ENCODE data around the gene ZBTB9.

The ZBTB9 gene

DNA sequence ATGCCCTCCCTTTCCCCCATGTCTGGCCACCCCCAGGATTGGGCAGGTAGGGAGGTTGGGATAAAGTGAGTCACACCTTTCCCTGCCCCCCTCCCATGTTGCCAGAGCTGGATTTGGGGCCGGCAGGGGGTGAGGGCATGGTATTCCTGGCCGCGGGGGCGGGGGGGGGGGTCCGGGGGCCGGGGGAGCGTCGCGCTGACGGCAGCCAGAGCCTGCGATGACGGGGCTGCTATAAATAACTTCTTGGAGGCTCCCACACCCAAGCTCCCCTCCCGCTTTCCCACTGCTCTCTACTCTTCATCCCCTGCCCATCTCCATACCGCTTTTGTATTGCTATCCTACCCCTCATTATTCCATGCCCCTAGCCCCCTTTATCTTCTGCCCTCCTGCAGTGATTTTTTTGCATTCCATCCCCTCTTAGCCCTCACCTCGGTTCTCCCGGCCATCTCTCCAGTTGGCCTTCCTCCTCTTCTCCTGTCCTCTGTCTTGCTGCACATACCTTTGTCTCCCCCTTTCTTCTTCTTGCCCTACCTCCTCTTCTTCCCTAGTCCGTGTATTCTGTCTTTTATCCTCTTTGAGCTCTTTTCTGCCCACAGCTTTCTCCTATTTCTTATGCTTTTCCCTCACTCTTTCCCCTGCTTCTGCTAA is 20.7 kb upstream of the ZBTB9 start:
- DNase-seq, result no peak

DNA sequence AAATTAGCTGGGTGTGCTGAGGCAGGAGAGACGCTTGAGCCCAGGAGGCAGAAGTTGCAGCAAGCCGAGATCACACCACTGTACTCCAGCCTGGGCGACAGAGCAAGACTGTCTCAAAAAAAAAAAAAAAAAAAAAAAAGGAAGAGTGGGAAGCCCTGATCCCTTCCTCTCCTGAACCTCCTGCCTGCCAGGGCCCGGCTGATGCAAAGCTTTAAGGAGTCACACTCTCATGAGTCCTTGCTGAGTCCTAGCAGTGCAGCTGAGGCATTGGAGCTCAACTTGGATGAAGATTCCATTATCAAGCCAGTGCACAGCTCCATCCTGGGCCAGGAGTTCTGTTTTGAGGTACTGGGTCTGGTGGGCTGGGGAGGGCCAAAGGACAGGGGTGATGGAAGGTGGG is 19.4 kb upstream of the ZBTB9 start:
- DNase-seq, result no peak

DNA sequence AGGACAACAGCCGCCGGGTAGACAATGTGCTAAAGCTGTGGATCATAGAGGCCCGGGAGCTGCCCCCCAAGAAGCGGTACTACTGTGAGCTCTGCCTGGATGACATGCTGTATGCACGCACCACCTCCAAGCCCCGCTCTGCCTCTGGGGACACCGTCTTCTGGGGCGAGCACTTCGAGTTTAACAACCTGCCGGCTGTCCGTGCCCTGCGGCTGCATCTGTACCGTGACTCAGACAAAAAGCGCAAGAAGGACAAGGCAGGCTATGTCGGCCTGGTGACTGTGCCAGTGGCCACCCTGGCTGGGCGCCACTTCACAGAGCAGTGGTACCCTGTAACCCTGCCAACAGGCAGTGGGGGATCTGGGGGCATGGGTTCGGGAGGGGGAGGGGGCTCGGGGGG is 16.7 kb upstream of the ZBTB9 start:
- no peak for DNase-seq

DNA sequence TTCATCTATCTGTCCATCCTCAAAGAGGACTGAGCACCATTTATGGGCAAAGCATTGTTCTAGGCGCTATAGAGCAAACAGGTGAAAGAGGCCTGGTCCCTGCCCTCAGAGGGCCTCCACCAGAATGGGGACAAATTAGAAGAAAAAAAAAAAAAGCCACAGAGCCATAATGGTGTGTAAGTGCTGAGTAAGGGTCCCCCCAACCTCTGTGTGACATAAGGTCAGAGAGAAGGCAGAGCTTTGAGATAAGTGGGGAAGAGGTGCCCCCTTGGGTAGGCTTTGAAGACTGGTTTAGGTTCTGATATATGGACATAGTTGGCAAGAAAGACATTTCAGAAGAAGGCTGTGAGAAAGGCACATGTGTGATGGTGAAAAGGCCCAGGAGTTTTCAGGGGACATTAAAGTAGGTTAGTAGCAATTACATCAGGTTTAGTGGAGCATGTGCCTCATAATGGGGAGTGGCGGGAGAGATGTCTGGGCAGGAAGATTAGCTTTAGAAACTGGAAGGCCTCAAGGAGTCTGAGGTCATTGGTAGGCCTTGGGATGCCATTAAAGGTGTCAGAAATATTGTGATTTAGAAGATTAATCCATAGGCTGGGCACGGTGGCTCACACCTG is 15.3 kb upstream of the ZBTB9 start:
- no peak for DNase-seq

DNA sequence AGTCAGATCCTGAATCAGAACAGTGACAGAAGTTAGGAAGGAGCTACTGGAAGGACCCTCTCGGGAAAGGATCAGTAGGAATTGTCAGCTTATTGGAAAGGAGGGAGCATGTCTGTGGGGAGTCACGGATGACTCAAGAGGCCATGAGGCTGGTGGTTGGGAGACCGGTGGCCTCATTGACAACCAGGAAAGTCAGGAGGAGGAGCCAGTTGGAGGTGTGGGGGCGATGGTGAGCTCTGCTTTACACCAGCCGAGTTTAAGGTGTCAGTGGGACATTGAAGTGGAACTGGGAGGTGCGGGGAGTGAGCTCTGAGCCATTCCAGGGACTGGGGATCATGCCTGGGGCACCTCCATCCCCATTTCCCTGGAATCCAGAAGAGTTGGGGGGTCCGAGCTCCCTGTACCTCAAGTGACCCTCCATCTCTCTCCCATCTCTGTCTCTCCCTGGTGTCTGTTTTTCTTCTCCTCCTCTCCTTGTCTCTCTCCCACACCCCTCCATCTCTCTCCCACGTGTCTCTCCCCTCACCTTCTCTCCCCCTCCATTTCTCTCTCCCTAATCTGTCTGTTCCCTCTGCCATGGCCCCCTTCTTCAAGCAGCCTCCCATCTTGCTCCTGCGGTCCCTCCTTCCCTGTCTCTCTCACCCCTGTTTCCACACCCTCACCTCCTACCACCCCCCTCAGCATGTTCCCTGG is 14.3 kb upstream of the ZBTB9 start:
- no peak for DNase-seq

DNA sequence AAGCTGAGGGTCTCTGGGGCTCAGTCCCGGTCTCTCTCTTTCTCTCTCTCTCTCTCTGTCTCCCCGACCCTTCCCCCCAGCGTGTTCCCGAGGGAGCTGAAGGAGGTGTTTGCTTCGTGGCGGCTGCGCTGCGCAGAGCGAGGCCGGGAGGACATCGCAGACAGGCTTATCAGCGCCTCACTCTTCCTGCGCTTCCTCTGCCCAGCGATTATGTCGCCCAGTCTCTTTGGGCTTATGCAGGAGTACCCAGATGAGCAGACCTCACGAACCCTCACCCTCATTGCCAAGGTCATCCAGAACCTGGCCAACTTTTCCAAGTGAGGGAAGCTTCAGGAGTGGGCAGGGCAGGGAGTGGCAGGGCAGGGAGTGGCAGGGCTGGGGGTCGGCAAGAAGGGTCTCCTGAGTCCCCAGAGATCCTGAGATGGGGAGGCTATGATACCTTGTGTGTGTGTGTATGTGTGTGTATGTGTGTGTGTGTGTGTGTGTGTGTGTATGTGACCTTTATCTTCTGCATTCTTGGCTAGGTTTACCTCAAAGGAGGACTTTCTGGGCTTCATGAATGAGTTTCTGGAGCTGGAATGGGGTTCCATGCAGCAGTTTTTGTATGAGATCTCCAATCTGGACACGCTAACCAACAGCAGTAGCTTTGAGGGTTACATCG is 13.6 kb upstream of the ZBTB9 start:
- no peak for DNase-seq

DNA sequence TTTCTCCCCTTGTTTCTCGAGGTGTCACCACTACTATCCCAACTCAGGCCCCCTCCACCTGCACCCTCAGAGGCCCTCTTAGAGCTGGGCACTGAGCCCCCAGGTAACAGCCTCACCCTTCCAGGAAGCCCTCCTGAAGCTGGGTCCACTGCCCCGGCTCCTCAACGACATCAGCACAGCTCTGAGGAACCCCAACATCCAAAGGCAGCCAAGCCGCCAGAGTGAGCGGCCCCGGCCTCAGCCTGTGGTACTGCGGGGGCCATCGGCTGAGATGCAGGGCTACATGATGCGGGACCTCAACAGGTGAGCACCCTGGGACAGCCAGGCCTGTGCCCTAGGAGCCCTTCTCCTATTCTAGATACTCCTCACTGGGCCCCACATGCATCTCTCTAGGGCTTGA is 12.9 kb upstream of the ZBTB9 start:
- DNase-seq, result no peak

DNA sequence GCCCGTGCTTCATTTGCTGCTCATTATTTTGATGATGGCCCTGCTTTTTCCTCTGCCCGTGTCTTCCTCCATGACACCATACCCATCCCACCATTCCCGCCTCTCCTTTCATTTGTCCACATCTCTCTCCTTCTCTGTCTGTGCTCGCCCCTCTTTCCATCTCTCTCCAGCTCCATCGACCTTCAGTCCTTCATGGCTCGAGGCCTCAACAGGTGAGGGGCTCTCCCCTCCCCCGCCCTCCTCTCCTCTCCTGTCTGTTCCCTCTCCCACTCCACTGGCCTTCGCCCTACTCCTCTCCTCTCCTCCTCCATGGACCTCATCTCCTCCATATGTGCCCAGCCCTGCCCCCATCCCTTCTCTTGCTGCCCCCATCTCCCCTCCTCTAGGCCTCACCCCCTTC is 12.1 kb upstream of the ZBTB9 start:
- no peak for DNase-seq

DNA sequence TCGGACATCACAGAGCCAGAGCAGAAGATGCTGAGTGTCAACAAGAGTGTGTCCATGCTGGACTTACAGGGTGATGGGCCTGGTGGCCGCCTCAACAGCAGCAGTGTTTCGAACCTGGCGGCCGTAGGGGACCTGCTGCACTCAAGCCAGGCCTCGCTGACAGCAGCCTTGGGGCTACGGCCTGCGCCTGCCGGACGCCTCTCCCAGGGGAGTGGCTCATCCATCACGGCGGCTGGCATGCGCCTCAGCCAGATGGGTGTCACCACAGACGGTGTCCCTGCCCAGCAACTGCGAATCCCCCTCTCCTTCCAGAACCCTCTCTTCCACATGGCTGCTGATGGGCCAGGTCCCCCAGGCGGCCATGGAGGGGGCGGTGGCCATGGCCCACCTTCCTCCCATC is 11.4 kb upstream of the ZBTB9 start:
- no peak for DNase-seq

DNA sequence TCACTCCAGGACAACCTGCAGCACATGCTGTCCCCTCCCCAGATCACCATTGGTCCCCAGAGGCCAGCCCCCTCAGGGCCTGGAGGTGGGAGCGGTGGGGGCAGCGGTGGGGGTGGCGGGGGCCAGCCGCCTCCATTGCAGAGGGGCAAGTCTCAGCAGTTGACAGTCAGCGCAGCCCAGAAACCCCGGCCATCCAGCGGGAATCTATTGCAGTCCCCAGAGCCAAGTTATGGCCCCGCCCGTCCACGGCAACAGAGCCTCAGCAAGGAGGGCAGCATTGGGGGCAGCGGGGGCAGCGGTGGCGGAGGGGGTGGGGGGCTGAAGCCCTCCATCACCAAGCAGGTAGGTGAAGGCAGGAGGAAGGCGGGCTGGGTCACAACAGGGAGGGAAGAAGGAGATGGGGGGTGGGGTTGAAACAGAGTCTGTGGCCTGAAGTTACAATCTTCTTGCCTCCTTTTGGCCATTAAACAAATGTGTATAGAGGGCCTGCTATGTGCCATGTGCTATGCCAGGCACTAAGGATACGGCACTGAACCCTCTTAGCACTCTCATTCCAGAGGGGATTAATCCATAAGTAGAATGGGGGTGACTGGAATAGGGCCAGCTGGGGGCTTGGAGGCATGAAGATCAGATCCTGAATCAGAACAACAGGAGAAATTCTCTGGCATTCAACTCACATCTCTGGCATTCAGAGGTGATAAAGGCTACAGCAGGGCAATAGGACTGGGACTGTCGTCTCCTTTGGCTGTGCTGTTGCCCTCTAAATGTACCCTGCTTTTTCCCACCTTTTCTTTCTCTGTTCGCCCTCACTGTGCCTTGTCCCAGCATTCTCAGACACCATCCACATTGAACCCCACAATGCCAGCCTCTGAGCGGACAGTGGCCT is 10.5 kb upstream of the ZBTB9 start:
- no peak for DNase-seq

DNA sequence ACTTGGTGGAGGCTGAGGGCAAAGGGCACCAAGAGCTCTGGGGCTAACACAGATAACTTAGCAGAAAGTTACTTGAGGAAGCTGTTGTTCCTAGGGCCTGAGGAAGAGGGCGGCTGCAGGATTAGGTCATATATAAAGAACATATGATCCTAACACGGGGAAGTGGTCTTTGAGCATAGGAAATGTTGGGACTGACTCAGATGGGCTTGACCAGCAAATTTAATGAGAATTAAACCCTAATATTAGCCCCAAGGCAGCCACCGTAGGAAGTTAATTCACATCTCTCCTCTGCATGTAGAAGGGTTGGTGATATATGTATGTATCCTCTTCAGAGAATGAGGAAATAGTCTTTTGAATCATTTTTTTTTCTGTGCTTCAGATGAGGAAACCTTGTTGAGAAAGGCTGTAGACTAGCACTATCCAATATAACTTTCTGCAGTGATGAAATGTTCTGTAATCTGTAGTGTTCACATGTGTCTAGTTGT is 9.2 kb upstream of the ZBTB9 start:
- DNase-seq, result no peak

DNA sequence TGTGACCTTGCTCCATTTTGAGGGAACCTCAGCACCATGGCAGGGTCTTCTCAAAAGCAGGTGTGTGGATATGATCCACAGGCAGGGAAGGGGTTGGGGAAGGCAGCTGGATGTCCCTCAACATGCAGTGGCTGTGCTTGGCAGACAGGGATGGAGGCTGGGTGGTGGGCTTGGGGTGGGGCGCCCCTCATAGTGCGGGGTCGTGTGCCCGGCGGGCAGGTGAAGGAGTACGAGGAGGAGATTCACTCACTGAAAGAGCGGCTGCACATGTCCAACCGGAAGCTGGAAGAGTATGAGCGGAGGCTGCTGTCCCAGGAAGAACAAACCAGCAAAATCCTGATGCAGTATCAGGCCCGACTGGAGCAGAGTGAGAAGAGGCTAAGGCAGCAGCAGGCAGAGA is 8.0 kb upstream of the ZBTB9 start:
- no peak for DNase-seq

DNA sequence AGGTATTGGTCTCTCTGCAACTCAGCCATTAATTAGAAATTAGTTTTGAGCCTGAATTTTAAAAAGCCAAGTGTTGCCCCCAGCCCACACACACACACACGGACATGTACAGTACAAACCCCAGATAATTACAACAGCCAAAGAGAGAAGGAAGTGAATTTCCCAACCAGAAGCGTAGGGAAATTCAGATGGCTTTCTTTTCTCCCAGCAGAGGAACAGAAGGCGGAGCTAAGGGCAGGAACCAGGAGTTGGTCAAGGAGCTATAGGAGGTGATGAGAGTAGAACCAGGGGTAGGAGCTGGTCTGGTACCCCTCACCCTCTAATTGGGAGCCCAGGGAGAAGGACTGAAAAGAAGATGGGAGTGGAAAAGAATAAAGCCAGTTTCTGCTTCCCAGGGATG is 3.9 kb upstream of the ZBTB9 start:
- no peak for DNase-seq

DNA sequence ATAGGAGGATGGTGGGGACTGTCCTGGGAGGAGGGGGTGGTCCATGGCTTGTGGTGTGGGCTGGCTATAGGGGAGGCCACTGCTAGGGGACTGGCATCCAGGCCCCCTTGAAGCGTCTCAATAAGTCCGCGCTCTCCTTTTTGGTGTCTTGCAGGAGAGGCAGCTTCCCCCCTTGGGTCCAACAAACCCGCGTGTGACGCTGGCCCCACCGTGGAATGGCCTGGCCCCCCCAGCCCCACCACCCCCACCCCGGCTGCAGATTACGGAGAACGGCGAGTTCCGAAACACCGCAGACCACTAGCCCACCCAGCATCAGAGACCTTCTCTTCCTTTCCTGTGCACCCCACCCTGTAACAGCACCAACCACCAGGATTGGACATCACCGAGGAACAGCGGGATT is 2.8 kb upstream of the ZBTB9 start:
- DNase-seq, result no peak

DNA sequence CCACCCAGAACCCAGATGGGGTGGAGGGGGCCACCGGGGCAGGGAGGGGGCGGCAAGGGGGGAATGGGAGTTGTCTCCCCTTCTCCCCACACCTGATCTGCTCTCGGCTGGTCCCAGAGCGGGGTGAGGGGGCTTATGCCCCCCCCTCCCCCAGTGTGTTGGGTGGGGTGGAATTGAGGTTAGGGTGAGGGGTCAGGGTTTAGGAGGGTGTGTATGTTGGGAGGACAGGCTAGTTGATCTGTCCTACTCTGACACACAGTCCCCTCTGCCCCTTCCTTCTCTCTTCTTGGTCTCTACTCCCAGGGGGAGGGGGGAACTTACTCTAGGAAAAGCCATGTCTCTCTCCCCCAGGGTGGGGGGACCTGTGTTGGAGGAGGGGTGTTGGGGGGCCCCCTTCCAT is 1.9 kb upstream of the ZBTB9 start:
- DNase-seq, result no peak

DNA sequence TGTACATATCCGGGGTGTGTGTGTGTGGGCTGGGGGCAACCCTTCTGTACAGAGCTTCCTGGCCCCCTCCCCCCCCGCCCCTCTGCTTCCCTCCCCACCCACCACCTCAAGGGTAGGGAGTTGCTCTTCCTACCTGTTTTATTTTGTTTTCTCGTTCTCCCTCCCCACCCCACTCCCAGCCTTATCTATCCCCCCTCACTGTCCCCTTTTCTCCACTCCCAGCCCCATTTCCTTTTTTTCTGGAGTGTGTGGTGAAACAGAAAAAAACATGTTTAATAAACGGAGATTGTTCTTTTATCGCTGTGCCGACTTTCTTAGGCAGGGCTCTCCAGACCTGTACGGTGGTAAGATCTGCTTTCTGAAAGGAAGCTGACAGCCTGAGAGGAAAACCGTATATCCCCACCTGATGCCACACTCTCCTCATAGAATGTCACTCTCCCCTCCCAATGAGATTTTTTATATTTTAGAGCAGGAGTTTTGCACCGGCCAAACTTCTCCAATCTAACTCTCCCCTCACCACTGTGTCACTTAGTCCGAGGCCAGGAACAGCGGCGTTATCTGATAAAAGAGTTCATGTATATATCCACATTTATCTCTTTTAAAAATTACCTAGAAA is 875 bp upstream of the ZBTB9 start:
- peak; percentile 25 for DNase-seq

DNA sequence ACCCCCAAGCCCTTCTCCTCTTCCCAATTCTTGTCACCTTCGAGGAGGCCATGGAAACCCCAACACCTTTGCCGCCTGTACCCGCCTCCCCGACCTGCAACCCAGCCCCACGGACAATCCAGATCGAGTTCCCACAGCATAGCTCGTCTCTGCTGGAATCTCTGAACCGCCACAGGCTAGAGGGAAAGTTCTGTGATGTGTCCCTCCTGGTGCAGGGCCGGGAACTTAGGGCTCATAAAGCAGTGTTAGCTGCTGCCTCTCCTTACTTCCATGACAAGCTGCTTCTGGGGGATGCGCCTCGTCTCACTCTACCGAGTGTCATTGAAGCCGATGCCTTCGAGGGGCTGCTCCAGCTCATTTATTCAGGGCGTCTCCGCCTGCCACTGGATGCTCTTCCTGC is 675 bp downstream of the ZBTB9 start:
- DNase-seq, result no peak

DNA sequence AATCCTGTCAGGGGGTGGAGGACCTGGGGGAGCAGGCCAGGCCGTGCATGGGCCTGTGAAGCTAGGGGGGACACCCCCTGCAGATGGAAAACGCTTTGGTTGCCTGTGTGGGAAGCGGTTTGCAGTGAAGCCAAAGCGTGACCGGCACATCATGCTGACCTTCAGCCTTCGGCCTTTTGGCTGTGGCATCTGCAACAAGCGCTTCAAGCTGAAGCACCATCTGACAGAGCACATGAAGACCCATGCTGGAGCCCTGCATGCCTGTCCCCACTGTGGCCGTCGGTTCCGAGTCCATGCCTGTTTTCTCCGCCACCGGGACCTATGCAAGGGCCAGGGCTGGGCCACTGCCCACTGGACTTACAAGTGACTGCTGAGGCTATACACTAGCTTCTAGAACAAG is 1.8 kb downstream of the ZBTB9 start:
- DNase-seq, result no peak

DNA sequence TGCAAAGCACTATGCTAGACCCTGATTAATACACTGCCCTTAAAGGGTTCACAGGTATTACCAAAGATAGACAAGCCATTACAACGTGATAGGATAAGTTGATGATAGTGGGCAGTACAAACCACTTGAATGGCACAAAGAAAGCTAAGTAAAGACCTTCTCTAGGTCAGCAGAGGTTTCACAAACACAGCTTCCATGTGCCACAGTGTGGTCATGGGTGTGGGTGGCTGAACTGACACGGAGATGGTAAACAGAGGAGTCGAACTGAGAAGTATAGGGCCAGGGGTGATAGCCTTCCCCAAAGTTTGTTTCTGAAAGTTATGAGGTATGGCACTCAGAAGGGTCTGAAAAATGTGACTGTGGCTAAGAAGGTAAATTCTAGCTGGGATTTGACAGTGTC is 4.3 kb downstream of the ZBTB9 start:
- DNase-seq, result no peak

DNA sequence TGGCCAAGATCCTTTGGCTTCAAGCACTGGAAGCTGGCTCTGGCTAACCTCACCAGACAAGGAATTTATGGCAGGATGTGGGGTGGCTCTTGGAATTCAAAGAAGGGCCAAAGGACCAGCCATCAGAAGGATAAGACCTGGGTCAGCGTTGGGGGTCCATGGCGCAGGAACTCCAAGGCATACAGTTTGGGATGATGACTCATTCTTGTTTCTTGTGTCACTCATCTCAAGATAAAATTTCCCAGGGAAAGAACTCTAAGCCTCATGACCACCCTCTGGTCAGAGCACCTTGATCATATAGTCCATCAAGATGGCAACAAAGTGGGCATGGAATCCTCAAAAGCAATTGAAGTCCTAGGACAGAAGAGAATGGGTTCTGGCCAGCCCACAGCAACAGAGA is 4.8 kb downstream of the ZBTB9 start:
- no peak for DNase-seq

DNA sequence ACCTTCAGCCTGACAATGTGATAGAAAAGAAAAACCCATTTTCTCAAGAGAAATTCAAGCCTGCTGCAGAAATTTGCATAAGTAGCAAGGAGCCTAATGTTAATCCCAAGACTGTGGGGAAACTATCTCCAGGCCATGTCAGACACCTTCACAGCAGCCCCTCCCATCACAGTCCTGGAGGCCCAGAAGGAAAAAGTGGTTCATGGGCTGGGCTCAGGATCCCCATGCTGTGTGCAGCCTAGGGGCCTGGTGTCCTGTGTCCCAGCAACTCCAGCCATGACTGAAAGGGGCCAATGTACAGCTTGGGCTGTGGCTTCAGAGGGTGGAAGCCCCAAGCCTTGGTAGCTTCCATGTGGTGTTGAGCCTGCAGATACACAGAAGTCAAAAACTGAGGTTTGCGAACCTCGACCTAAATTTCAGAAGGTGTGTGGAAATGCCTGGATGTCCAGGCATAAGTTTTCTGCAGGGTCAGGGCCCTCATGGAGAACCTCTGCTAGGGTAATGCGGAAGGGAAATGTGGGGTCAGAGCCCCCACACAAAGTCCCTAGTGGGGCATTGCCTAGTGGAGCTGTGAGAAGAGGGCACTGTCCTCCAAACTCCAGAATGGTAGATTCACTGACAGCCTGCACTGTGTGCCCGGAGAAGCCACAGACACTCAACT is 11.8 kb downstream of the ZBTB9 start:
- no peak for DNase-seq

DNA sequence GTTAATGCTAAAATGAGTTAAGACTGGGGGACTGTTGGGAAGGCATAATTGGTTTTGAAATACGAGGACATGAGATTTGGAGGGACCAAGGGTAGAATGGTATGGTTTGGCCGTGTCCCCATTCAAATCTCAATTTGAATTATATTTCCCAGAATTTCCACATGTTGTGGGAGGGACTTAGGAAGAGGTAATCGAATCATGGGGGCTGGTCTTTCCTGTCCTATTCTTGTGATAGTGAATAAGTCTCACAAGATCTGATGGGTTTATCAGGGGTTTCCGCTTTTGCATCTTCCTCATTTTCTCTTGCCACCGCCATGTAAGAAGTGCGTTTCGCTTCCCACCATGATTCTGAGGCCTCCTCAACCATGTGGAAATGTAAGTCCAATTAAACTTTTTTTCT is 12.7 kb downstream of the ZBTB9 start:
- no peak for DNase-seq

All from hematopoietic multipotent progenitor cell treated with erythropoietin and hydrocortisone succinate and interleukin-3 and kit ligand, for 8 days (in vitro differentiated cells).